ENCODE data around the gene ZSCAN5A. TPM values are rescaled to one million over a fixed set of nuclear protein-coding genes. Genes with fewer than 3 reads are reported as not detected.

ZSCAN5A gene
- total RNA-seq, 1 donor from 2014 or later, result 13.3 TPM

GRCh38 chr19:56193981-56194640 is 120.5 kb downstream of the ZSCAN5A start:
- no peak for DNase-seq (ENCODE audit: low spot score in 2 of 2)
- intact Hi-C loops (cut with DNase I), result no loop called here
- Histone ChIP-seq H3K36me3 (no peaks in the 10 kb centered on the region), H3K4me3 (no peak overlapping the region), H3K27ac (no peak overlapping the region), H3K9me3 (no peaks in the 10 kb centered on the region), H3K4me1 (no peaks in the 10 kb centered on the region), H3K27me3 (no peaks in the 10 kb centered on the region)
- TF ChIP-seq CTCF (IDR thresholded peaks at IDR 0.05), result no peak

DNA sequence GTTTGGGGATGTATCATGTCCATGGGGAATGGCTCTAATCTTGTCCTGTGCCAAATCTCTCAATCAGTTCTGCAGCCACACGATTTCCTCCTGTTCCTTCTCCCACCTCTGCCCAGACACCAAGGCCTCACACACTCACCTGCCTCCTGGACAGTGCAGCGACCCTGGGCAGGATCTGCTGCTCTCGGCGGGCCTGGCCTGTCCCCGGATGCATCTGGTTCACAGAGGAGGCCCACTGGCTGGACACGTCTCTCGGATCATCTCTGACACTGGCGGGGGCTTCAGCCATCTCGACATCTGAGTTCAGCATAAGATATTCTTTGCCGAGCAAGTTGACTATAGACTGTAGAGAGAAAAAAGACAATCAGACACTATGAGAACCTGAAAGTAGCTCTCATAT is 122.9 kb downstream of the ZSCAN5A start:
- DNase-seq (ENCODE audit: low spot score in 2 of 2), result no peak
- Histone ChIP-seq H3K36me3 (no peaks in the 10 kb centered on the region), H3K27ac (no peak overlapping the region), H3K4me1 (no peaks in the 10 kb centered on the region), H3K9me3 (no peaks in the 10 kb centered on the region), H3K4me3 (no peak overlapping the region), H3K27me3 (no peaks in the 10 kb centered on the region)
- intact Hi-C loops (cut with DNase I), result no loop called here
- TF ChIP-seq CTCF (IDR thresholded peaks at IDR 0.05), result no peak

DNA sequence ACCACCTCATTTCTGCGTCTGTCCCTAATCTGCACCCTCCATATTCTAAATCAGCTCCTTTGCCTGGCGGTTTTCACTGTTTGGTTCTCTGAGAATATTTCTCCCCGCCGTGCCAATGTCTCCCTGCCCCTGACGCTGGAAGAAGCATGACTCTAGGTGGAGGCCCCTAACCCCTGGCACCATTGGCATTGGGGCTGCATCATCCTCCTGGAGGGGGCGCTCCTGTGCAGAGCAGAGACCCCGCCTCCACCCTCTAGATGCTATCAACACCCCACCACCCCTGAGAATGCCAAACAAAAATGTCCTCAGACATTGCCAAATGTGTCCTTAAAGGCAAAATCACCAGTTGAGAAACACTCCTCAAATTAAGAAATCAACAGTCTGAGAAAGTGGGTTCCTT is 123.5 kb downstream of the ZSCAN5A start:
- no peak for DNase-seq (ENCODE audit: low spot score in 2 of 2)
- intact Hi-C loops (cut with DNase I), result no loop called here
- Histone ChIP-seq H3K36me3 (no peaks in the 10 kb centered on the region), H3K9me3 (no peaks in the 10 kb centered on the region), H3K4me1 (no peaks in the 10 kb centered on the region), H3K4me3 (no peak overlapping the region), H3K27me3 (no peaks in the 10 kb centered on the region), H3K27ac (no peak overlapping the region)
- TF ChIP-seq CTCF (IDR thresholded peaks at IDR 0.05), result no peak

DNA sequence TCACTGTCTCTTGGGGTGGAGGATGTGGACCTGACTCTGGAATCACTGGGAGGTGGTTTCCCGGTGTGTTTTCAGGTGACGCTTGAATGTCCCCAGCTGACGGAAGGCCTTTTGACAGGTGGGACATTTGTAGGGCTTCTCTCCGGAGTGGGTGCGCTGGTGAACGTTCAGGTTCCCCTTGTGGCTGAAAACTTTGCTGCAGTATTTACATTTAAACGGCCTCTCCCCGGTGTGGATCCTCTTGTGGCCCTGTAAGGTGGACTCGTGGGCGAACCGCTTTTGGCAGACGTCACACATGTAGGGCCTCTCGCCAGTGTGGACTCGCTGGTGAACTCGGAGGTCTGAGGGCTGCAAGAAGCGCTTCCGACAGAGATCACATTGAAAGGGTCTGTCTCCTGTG is 124.9 kb downstream of the ZSCAN5A start:
- H3K27ac ChIP-seq, result no peak overlapping the region
- H3K9me3 ChIP-seq, result no peaks in the 10 kb centered on the region
- no peaks in the 10 kb centered on the region for H3K36me3 ChIP-seq
- intact Hi-C loops (cut with DNase I), result no loop called here
- no peak for TF ChIP-seq CTCF (IDR thresholded peaks at IDR 0.05)
- H3K4me3 ChIP-seq, result no peak overlapping the region
- no peak for DNase-seq (ENCODE audit: low spot score in 2 of 2)
- H3K4me1 ChIP-seq, result no peaks in the 10 kb centered on the region
- H3K27me3 ChIP-seq, result no peaks in the 10 kb centered on the region

GRCh38 chr19:56177564-56178243 is 136.9 kb downstream of the ZSCAN5A start:
- Histone ChIP-seq H3K27me3 (no peaks in the 10 kb centered on the region), H3K36me3 (no peaks in the 10 kb centered on the region), H3K4me3 (no peak overlapping the region), H3K9me3 (no peaks in the 10 kb centered on the region), H3K4me1 (no peaks in the 10 kb centered on the region), H3K27ac (no peak overlapping the region)
- TF ChIP-seq CTCF (IDR thresholded peaks at IDR 0.05), result no peak
- no peak for DNase-seq (ENCODE audit: low spot score in 2 of 2)
- intact Hi-C loops (cut with DNase I), result no loop called here
